Measurements from ENCODE around the gene EFNA2.

EFNA2 gene

GRCh38 chr19:1284293-1284978 lies 1.2 kb upstream of the EFNA2 start:
- no peak for DNase-seq (ENCODE audit: low read depth)

DNA sequence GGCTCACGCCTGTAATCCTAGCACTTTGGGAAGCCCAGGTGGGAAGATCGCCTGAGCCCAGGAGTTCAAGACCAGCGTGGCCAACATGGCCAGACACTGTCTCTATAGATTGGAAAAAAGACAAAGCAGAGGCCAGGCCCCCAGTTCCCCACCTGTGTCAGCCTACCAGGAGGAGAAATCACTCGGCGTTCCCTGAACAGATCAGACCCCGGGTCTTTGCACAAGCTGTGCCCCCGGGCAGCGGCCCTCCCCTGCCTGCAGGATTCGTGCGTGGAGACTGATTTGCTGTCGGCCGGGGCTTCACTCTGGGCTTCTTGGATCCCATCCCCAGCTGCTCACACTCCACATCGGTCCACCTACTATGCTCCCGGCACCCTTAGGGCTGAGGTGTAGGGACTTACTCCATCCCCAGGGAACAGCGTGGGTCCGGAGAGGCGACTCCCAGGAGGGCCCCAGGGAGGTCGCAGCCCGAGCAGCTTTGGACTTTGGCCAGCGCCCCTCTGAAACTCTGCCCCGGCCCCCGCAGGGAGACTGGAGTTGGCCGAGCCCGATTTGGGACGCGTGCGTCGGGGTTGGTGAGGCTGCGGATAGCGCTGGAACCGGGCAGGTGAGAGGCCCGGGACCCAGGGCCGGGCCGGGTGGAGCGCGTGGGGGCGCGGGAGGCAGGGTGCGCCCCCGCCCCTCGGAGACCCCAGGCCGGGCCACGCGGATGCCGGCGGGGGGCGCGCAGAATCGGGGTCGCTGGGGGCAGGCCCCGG lies 515 bp upstream of the EFNA2 start:
- DNase-seq (ENCODE audit: low read depth) = no peak

DNA sequence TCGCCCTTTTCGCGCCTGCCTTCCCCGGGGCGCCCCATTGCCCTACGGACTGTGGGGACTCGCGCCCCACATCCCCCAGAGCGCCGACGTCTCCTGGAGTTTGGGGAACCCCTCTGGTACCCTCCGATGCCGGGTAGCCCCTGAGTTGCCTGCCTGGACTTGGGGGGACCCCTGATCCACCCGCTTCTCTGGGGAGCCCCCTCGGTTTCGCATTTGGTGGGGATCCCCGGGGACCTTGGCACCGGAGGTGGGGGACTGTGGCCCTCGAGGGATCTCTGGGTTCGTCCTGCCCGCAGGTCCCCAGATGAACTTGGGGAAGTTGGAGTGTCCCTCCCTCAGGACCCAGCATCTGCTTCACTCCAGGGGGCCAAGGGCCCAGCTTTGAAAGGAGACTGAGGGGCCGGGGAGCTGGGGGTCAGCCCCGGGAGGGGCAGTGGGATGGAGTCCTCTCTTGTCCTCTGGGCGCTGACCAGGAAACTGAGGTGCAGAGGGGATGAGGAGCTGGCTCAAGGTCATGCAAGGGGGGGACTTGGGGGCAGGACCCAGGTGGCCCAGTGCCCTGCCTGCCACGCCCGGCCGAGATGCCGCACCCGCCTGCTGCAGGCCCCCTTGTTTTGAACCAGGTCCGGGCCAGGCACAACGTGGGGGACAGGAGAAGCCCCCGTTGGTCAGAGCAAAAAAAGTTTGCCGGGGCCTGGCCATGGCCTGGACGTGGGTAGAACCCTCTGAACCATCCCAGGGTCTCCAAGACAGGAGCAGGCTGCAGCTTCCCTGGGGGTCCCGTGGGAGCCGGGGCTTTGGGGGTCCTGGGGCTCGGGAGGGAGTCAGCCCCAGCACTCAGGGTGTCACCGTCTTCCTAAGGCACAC lies 1.0 kb downstream of the EFNA2 start:
- no peak for DNase-seq (ENCODE audit: low read depth)

DNA sequence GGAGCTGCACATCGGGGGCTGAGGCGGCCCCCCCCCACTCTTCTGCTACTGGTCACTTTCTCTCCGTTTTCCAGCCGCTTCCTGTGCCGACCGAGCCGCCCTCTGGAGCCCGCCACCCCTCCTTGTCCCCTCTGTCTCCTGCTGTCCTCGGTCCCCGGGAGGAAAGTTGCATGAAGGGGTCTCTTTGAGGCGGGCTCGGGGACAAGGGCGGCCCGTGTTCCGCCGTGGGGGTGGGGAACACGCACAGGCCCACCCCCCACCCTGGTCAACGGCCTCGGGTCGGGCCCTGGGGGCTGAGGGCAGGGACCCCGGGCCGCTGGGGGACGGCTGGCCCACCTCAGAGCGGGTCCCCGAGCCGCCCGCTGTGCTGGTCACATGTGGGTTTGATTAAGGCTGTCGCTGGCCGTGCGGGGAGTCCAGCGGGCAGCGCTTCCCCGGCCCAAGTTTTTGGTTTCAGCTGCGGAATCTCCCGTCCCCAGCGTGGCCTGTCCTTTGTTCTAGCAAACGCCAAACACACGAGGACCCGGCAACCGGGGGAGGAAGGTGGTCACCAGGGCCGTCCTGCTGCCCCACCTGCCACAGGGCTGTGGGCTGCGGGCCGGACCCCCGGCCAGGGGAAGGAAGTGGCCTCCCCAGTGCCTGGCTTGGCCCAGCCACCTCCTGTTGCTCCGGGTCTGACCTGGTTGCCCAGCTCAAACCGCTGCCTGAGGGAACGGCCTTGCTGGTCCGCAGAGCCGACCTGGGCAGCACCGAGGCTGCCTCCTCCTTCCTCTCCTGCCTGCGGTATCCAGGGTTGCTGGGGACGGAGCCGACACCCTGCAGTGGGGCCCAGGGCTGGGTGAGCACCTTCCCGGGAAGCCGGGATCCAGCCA lies 1.9 kb downstream of the EFNA2 start:
- no peak for DNase-seq (ENCODE audit: low read depth)

- no peak for DNase-seq (ENCODE audit: low read depth)
Measured at GRCh38 chr19:1288226-1288612, 2.5 kb downstream of the EFNA2 start.

DNA sequence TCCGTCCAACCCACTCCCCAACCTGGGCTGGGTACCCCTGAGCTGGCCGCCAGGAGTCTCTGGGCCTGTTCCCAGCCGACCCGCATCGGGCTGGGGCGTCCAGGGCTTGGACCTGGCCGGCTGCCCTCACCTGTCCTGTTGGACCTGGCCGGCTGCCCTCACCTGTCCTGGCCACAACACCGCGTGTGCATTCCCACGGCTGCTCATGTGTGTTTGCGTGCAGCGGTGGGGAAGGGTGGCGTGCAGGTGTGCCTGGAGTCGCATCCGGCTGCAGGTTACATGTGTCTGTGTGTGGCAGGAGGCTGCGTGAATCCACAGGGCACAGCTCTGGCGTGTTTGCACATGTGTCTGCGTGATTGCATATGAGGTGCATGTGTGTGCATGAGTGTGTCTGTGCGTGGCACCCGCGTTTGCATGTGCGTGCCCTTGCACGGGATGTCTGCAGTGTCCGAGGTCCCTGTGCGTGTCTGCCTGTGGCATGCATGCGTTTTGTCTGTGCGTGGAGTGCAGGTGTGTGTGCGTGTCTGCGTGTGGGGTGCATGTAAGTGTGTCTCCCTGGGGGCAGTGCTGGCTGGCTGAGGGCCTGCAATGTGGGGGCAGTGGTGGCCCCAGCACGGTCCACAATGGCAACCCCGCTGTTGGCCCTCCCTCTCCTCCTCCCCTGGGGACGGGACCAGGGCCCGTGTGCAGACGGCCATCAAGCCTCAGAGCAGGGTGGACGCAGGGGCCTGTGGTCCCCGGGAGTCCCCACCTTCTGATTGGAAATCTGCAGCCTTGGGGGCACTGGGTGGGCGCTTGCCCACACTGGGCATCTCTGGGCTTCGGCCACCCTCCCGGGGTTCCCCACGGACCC lies 3.4 kb downstream of the EFNA2 start:
- DNase-seq (ENCODE audit: low read depth) = no peak

DNA sequence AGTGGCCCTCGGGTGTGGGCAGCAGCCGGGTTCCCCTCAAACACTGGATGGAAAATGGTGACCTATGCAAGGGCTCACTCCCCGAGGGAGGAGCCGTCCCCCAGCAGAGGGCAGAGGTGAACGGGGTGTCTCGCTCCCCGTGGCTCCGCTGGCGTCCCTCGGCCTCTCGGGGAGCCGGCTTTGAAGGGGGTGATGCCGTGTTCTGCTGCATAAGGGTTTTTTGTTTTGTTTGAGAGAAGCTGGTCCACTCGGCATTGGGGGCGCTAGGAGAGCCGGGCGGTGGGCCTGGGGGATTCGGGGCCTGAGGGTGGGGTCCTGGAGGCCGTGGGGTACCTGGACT lies 4.0 kb downstream of the EFNA2 start:
- DNase-seq (ENCODE audit: low read depth) = no peak

- no peak for DNase-seq (ENCODE audit: low read depth)
Measured at GRCh38 chr19:1290196-1290702, 4.6 kb downstream of the EFNA2 start.

DNA sequence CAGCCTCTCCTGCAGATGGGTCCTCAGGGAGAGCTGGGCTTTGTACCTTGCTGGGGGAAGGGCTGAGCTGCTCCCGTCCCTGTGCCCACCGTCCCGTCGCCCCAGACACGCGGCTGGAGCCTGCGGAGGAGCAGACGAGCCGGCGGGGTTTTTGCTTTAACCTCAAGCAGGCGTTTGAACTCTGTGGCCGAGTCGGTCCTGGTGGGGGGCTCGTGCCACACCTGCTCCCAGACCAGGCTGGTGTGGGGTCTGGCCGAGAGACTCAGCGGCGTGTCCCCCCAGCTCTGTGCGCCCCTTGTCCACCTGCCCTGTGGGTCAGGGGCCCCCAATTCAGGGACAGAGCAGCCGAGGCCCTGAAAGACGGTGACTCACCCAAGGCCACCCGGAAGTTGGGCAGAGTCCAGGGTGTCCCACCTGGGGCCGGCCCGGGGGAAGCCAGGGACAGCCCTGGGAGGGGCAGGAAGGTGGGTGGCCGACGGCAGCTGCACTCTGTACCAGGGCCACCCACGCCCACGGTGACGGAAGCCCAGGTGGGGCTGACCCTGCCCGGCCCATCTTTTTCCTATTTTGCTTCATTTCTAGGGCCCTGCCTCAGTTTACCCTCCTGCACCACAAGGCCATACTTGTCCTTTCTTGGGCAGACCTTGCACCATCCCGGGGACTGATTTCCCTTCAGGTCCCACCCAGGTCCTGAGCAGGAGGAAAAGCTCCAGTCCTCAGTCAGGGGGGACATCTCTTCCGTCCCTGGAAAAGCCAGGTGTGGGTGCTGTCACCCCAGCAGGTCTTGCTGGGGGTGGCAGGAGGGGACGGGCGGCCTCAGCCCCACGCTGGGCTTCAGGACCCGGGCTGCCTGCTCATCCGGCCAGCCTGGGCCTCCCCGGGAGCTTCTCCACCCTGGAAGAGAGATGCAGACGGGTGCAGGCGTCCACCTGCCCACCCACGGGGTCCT lies 5.3 kb downstream of the EFNA2 start:
- DNase-seq (ENCODE audit: low read depth) = no peak

DNA sequence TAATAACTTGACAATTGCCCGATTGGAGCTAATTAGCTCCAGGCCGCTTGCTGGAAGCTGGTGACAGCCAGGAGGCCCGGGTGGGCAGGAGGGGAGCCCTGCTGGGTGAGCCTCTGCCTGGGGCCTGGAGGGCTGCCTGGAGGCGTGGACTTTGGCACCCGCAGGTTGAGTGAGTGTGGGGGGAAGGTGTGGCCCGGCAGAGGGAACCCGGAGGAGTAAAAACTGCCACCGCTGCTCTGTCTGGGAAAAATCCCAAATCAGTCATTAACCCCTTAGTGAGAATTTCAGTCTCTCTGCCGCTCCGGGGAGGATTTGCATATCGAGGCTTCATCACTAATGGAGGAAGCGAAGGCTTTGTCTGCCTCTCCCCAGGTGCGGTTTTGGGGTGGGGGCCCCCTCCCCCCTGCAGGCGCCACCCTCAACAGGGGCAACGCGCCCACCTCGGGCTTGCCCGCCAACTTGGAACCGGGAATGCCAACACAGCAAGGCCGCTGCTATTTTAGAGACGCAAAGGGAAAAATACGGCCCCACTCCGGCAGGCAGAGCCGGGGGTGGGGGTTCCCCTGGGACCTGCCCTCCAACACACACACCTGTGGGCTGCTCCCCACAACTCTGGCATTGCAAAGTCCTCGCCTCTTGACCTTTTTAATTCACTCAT lies 6.2 kb downstream of the EFNA2 start:
- no peak for DNase-seq (ENCODE audit: low read depth)

DNA sequence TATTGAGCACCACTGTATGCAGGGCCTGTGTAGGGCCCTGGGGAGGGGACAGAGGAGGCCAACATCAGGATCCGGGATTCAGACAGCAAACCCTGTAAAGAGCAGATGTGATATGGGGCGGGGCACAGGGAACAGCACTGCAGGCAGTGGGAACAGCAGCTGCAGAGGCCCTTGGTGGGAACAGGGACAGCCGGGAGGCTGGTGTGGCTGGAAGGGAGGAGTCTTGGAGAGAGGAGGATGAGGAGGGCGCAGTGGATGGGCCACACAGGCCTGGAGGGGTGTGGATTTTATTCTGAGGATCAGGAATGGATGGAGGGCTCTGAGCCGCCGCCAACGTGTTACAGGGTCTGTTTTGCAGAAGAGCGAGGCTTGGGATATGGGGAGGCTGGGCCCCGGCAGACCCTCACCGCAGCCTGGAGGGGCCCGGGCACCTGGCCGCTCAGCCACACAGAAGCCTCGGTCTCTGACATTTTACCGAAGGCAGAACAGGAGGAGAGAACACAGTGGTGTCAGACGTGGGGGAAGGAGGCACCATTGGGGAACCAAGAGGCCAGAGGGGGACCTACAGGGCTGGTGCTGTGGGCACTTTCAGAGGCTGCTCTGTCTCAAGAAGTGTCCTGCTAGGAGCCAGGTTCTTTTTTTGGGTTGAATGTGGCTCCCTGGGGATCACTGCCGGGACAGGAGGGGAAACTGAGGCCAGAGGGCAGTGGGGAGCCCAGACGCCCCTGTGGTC lies 6.9 kb downstream of the EFNA2 start:
- DNase-seq (ENCODE audit: low read depth) = no peak

DNA sequence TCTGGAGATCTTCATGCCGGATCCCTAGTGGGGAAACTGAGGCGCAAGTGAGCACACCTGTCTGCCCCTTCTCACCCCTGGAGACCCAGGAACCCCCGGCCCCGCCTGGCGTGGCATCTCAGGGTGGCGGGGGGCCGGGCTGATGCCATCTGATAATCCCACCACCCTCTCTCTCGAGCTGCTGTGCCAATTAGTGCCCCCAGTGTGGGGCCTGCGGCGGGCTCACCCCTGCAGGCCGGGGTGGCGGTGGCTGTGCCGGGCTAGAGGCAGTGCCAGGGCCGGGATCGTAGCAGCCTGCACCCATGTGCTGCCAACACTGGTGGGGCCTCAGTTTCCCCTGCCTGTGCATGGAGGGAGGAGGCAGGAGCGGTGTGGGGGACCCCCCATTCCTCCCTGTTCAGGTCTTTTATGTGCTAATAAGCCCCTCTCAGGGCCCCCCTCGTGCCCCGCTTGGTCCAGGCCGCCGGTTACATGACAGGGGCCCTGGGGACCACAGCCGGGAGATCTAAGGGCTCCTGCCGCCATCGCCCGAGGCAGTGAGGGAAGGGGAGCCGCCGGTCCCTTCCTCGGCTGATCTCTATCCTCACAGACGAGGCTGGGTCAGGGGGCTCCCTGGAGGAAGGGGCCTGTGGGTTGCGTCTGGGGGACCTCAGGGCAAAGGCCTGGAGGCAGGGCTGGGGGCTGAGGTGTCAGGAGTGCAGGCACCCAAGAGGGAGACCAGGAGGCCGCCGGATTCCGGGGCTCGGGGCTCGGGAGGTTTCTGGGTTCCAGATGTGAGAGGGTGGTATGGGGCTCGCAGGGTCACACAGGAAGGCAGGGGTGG lies 8.3 kb downstream of the EFNA2 start:
- DNase-seq (ENCODE audit: low read depth) = no peak

DNA sequence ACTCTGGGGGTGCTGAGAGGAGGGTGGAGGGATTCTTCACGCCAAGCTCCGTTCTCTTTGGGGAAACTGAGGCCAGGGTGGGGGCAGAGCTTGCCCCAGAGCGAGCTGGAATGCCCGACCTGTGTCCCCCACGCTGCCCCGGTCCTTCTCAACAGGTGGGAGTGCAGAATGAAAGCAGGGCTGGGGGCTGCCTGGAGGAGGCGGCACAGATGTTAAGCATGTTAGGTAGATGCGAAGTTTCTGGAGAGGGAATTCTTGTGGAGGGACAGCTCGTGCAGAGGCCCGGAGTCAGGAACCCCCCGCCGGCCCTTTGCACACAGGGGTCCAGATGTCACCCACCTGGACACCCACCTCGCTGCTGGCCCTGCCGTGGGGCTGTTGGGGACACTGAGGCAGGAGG lies 9.0 kb downstream of the EFNA2 start:
- no peak for DNase-seq (ENCODE audit: low read depth)

GRCh38 chr19:1295169-1296012 lies 9.7 kb downstream of the EFNA2 start:
- DNase-seq (ENCODE audit: low read depth) = no peak

DNA sequence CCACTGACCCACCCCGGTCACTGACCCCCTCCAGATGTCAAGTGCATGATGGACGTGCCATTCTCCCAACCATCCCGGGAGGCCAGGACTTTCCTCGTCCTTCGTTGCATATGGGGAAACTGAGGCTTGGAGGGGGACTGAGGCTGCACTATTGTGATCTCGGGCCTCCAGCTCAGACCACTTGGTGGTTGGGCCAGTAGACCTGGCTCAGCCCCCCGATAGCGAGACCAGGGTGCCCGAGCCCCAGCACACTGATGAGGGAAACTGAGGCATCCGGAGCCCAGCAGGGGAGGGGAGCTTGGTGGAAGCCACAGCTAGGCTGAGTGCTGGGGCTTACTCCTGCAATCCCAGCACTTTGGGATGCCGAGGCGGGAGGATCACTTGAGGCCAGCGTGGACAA lies 10.4 kb downstream of the EFNA2 start:
- DNase-seq (ENCODE audit: low read depth) = no peak

DNA sequence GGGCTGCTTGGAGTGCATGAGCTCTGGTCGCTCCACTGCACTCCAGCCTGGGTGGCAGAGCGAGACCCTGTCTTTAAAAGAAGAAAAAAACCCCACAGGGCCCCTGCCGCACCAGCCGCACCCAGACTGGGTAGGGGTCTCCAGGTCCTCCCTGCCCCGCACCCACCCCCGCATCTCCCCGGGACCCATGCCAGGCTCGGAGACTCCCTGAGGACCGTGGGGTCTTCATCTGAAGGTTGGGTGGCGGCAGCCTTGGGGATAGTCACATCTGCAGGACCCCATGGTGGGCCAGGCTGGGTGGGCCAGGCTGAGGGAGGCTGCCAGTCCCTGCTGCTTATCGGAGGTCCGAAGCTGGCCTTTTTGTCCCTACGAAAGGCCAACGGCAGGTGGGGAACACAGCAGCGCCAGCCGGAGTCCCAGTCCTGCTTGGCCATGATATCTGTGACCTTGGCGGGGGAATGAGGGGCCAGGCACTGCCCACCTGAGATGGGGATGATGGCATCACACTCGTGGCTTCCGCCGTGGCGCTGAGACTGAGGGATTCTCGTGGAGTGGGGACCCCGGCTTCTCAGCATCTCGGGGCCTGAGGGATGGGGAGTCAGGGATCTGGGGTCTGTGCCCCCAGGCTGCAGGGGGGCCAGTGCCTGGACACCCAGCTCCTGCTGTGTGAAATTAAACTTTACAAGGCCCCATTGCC lies 11.1 kb downstream of the EFNA2 start:
- no peak for DNase-seq (ENCODE audit: low read depth)

Measured in ELR (cell line).